Measurements from ENCODE around the gene CHST14.

DNA sequence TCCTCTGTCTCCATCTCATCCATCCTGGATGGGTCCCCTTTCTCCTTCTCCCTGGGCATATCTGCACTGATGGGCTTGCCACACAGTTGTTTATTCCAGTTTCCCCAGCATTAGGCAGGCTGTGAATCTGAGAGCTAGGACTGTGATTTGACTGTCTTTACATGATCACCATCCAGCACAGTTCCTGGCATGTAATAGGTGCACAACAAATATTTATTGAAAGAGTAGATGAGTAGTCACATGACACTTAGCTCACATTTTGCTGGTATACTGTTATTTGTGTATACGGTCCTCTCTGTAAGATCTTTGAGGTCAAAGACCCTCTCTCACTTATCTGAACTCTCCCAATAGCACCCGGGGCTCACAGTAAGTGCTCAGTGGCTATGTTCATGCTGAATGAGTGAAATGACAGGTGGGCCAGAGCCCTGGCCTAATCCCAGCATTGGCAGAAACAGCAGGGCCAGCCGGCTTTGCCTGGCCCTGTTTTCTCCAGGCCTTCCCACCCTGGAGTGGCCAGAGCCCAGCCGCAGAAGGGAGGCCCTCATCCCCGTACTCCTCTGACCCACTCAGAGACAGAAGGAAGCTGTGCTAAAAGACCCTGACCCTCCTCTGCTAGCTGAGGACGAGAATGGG lies 46.2 kb upstream of the CHST14 start:
- TF ChIP-seq POLR2AphosphoS5 (IDR thresholded peaks at IDR 0.05) (no peak), POLR2A (IDR thresholded peaks at IDR 0.05) (no peak)
- TF ChIP-seq, protein P1, sequence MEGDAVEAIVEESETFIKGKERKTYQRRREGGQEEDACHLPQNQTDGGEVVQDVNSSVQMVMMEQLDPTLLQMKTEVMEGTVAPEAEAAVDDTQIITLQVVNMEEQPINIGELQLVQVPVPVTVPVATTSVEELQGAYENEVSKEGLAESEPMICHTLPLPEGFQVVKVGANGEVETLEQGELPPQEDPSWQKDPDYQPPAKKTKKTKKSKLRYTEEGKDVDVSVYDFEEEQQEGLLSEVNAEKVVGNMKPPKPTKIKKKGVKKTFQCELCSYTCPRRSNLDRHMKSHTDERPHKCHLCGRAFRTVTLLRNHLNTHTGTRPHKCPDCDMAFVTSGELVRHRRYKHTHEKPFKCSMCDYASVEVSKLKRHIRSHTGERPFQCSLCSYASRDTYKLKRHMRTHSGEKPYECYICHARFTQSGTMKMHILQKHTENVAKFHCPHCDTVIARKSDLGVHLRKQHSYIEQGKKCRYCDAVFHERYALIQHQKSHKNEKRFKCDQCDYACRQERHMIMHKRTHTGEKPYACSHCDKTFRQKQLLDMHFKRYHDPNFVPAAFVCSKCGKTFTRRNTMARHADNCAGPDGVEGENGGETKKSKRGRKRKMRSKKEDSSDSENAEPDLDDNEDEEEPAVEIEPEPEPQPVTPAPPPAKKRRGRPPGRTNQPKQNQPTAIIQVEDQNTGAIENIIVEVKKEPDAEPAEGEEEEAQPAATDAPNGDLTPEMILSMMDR (IDR thresholded peaks at IDR 0.05), result no peak
